ENCODE results near the gene CEP72.
"Not testable (repeated sequence)": the region's sequence is repeated elsewhere in the genome, so short reads cannot be mapped to it uniquely, and the experiment has no call there.

Gene CEP72

GRCh38 chr5:628351-629205 lies 16.4 kb downstream of the CEP72 start:
- DNase-seq (ENCODE audit: low read depth, low spot score); H3K4me3 ChIP-seq (ENCODE audit: low read length): not testable (repeated sequence)

GRCh38 chr5:633501-633955 lies 21.4 kb downstream of the CEP72 start:
- DNase-seq (ENCODE audit: low read depth, low spot score) = no peak

GRCh38 chr5:634191-634590 lies 22.1 kb downstream of the CEP72 start:
- no peak overlapping the region for H3K4me3 ChIP-seq (ENCODE audit: low read length)
- DNase-seq (ENCODE audit: low read depth, low spot score) = no peak

More at GRCh38 chr5:633501-633955, 21.4 kb downstream of the CEP72 start:
- H3K4me3 ChIP-seq (ENCODE audit: low read length) = no peak overlapping the region

GRCh38 chr5:635306-636055 lies 23.3 kb downstream of the CEP72 start:
- H3K4me3 ChIP-seq (ENCODE audit: low read length) = no peak overlapping the region
- no peak for DNase-seq (ENCODE audit: low read depth, low spot score)

GRCh38 chr5:636951-637350 lies 24.8 kb downstream of the CEP72 start:
- no peak overlapping the region for H3K4me3 ChIP-seq (ENCODE audit: low read length)
- no peak for DNase-seq (ENCODE audit: low read depth, low spot score)

- no peak overlapping the region for H3K4me3 ChIP-seq (ENCODE audit: low read length)
- DNase-seq (ENCODE audit: low read depth, low spot score) = no peak
Measured at GRCh38 chr5:637581-638450, 25.7 kb downstream of the CEP72 start.

- DNase-seq (ENCODE audit: low read depth, low spot score) = no peak
- H3K4me3 ChIP-seq (ENCODE audit: low read length) = no peak overlapping the region
Measured at GRCh38 chr5:638501-639252, 26.5 kb downstream of the CEP72 start.

- no peak for DNase-seq (ENCODE audit: low read depth, low spot score)
Measured at GRCh38 chr5:639253-639530, 27.1 kb downstream of the CEP72 start.

GRCh38 chr5:639584-640213 lies 27.6 kb downstream of the CEP72 start:
- DNase-seq (ENCODE audit: low read depth, low spot score) = no peak
- no peak overlapping the region for H3K4me3 ChIP-seq (ENCODE audit: low read length)

More at GRCh38 chr5:639253-639530, 27.1 kb downstream of the CEP72 start:
- H3K4me3 ChIP-seq (ENCODE audit: low read length) = no peak overlapping the region

GRCh38 chr5:640461-641330 lies 28.6 kb downstream of the CEP72 start:
- H3K4me3 ChIP-seq (ENCODE audit: low read length) = no peak overlapping the region
- DNase-seq (ENCODE audit: low read depth, low spot score) = no peak

- no peak for DNase-seq (ENCODE audit: low read depth, low spot score)
Measured at GRCh38 chr5:641331-641765, 29.2 kb downstream of the CEP72 start.

GRCh38 chr5:642481-642880 lies 30.3 kb downstream of the CEP72 start:
- H3K4me3 ChIP-seq (ENCODE audit: low read length) = no peak overlapping the region
- no peak for DNase-seq (ENCODE audit: low read depth, low spot score)

More at GRCh38 chr5:641331-641765, 29.2 kb downstream of the CEP72 start:
- H3K4me3 ChIP-seq (ENCODE audit: low read length) = no peak overlapping the region

GRCh38 chr5:643351-643801 lies 31.2 kb downstream of the CEP72 start:
- DNase-seq (ENCODE audit: low read depth, low spot score) = no peak
- H3K4me3 ChIP-seq (ENCODE audit: low read length) = no peak overlapping the region

GRCh38 chr5:643811-644271 lies 31.7 kb downstream of the CEP72 start:
- H3K4me3 ChIP-seq (ENCODE audit: low read length) = no peak overlapping the region
- no peak for DNase-seq (ENCODE audit: low read depth, low spot score)

GRCh38 chr5:644509-644908 lies 32.4 kb downstream of the CEP72 start:
- no peak for DNase-seq (ENCODE audit: low read depth, low spot score)
- H3K4me3 ChIP-seq (ENCODE audit: low read length) = no peak overlapping the region

GRCh38 chr5:644971-645370 lies 32.8 kb downstream of the CEP72 start:
- DNase-seq (ENCODE audit: low read depth, low spot score) = no peak
- H3K4me3 ChIP-seq (ENCODE audit: low read length) = no peak overlapping the region

GRCh38 chr5:645421-645820 lies 33.3 kb downstream of the CEP72 start:
- H3K4me3 ChIP-seq (ENCODE audit: low read length) = no peak overlapping the region
- no peak for DNase-seq (ENCODE audit: low read depth, low spot score)

Data from Jurkat, Clone E6-1 (cell line).